GM21619 (cell line): ENCODE measurements around the gene LDHD.
A peak's percentile ranks its signal among the peaks of the same experiment; 100 is the strongest.

ENCODE experiments used
- ATAC-seq: cut with Tn5 transposase; IDR thresholded peaks from one replicate; pipeline ENCODE4 v1.9.1; 2021; ENCODE audit not compliant: unreplicated experiment

Gene LDHD

GRCh38 chr16:75083813-75084212 is 32.8 kb downstream of the LDHD start:
- no peak for ATAC-seq

GRCh38 chr16:75081179-75081859 is 35.3 kb downstream of the LDHD start:
- ATAC-seq = no peak

- no peak for ATAC-seq
Measured at GRCh38 chr16:75080205-75081029, 36.2 kb downstream of the LDHD start.

GRCh38 chr16:75079346-75079926 is 37.1 kb downstream of the LDHD start:
- no peak for ATAC-seq

- ATAC-seq = no peak
Measured at GRCh38 chr16:75078886-75079285, 37.7 kb downstream of the LDHD start.

- no peak for ATAC-seq
Measured at GRCh38 chr16:75075688-75076268, 40.8 kb downstream of the LDHD start.

- ATAC-seq = peak; percentile 95
Measured at GRCh38 chr16:75074920-75075687, 41.5 kb downstream of the LDHD start.

GRCh38 chr16:75074304-75074793 is 42.2 kb downstream of the LDHD start:
- no peak for ATAC-seq

- no peak for ATAC-seq
Measured at GRCh38 chr16:75073545-75074303, 42.9 kb downstream of the LDHD start.

GRCh38 chr16:75072239-75072947 is 44.2 kb downstream of the LDHD start:
- no peak for ATAC-seq

- ATAC-seq = no peak
Measured at GRCh38 chr16:75071621-75072020, 45.0 kb downstream of the LDHD start.

- ATAC-seq = no peak
Measured at GRCh38 chr16:75070012-75070841, 46.4 kb downstream of the LDHD start.

- no peak for ATAC-seq
Measured at GRCh38 chr16:75068085-75069031, 48.2 kb downstream of the LDHD start.

- no peak for ATAC-seq
Measured at GRCh38 chr16:75066861-75067447, 49.6 kb downstream of the LDHD start.

GRCh38 chr16:75065521-75066149 is 50.9 kb downstream of the LDHD start:
- no peak for ATAC-seq

- ATAC-seq = peak; percentile 63
Measured at GRCh38 chr16:75065149-75065505, 51.5 kb downstream of the LDHD start.
